ENCODE measurements around the gene HYDIN.
A peak's percentile ranks its signal among the peaks of the same experiment; 100 is the strongest.
"Not testable (repeated sequence)": the region's sequence is repeated elsewhere in the genome, so short reads cannot be mapped to it uniquely, and the experiment has no call there.

Gene HYDIN

GRCh38 chr16:71105881-71106280, 124.6 kb downstream of the HYDIN start:
- DNase-seq (ENCODE audit: low spot score): not testable (repeated sequence)

DNA sequence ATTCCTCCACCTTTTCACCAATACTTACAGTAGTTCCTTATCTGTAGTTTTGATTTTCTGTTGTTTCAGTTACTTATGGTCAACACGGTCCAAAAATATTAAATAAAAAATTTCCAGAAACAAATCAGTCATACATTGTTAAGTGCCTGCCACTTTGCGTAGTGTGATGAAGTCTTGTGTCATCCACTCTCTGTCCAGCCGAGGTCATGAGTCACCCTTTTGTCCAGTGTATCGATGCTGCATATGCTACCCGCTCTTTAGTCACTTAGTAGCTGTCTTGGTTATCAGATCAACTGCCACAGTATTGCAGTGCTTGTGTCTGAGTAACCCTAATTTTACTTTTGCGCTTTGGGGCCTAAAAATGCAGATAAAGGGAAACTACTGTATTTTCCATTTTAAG, 146.9 kb downstream of the HYDIN start:
- not testable (repeated sequence) for DNase-seq (ENCODE audit: low spot score)

DNA sequence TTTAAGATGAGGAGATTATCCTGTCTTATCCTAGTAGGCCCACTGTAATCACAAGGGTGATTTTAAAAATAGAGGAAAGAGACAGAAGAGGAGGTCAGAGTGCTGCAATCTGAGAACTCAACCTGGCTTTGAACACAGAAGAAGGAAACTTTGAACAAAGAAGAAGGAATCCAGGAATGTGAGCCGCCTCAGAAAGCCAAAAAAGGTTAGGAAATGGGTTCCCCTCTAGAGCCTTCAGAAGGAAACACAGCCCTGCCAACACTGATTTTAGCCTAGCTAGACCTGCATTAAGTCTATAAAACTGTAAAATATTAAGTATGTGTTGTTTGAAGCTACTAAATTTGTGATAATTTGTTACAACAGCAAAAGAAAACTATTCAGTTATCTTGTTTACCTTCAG, 149.7 kb downstream of the HYDIN start:
- not testable (repeated sequence) for DNase-seq (ENCODE audit: low spot score)

- not testable (repeated sequence) for DNase-seq (ENCODE audit: low spot score)
Measured at GRCh38 chr16:71080262-71080661, 150.3 kb downstream of the HYDIN start.

DNA sequence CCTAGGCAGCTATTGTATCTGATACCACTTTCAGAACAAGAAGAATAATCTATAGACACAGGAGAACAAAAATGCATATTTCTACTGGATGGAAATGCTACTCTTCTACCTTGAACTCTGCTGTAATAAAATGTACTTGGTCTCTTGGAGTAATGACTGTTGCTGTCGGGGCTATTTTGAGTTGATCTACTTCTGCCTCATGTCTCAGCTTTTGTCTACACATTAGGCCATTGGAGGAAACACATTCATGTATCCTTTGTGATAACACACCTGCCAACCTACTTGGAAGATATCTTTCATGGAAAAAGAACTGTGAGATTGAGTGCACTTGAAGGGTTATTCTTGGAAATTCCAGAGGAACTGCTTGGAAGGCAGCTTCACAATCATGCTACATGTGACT, 159.9 kb downstream of the HYDIN start:
- DNase-seq (ENCODE audit: low spot score): not testable (repeated sequence)

GRCh38 chr16:71069842-71070241, 160.7 kb downstream of the HYDIN start:
- not testable (repeated sequence) for DNase-seq (ENCODE audit: low spot score)

DNA sequence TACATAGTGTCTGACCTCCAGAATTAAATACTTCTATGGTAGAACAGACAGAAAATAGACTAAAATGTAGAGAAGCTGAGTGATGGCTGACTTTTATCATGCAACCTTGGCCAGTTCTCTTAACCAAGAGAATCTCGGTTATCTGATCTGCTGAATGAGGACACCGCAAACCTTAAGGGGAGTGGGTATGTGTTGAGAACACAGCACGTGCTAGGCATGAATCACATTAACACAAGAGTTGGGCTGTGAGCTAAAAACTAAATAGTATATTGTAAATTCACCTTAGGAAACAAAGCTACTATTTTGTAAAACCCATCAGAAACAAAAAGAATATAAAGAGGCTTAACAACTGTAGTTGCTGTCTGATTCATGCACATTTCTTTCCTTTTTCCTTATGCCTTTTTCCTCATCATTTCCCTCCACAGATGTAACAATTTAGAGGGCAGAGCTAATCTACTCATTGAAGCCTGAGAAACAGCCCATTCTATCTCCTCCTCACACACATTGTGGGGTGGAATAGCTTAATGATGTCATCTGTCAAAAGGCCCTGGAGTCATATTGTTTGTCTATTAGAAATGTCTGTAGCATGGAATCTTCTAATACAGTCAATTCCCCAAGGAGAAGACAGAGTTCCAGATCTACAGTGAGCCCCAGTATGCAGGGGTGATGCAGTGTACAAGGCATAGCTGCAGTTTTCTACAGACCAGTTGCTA, 176.5 kb downstream of the HYDIN start:
- not testable (repeated sequence) for DNase-seq (ENCODE audit: low spot score)

GRCh38 chr16:71050307-71050706, 180.2 kb downstream of the HYDIN start:
- DNase-seq (ENCODE audit: low spot score): not testable (repeated sequence)

DNA sequence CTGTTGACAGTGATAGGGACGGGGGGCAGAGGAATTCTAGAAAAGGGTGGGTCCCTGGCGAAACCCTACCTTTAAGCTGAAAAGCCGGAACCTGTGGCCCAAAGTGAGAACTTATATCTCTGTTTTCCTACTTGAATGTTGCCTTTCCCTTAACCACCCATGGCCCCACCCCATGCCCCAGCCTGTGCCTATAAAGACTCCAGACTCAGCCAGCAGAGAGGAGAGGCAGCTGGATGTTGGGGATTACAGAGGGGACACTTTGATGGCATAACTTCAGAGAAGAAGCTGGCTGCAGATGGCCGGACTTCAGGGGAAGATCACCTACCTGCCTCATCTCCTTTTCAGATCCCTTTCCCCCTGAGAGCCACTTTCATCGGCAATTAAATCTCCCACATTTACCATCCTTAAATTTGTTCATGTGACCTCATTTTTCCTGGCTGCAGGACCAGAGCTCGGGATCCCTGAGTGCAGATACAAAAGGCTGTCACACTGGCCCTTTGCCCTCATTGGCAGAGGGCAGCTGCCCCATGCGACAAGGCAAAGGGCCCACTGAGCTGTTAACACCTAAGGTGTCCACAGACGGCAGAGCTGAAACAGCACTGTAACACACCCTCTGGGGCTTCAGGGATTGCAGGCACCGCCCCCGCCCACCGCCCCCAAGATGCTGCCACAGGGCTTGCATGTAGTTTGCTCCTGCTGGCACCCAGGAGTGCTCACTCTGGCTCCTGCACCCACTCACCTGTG, 191.0 kb downstream of the HYDIN start:
- not testable (repeated sequence) for DNase-seq (ENCODE audit: low spot score)

- not testable (repeated sequence) for DNase-seq (ENCODE audit: low spot score)
Measured at GRCh38 chr16:71038421-71038820, 192.1 kb downstream of the HYDIN start.

- not testable (repeated sequence) for DNase-seq (ENCODE audit: low spot score)
Measured at GRCh38 chr16:71037987-71038386, 192.5 kb downstream of the HYDIN start.

GRCh38 chr16:71028032-71028727, 202.3 kb downstream of the HYDIN start:
- not testable (repeated sequence) for DNase-seq (ENCODE audit: low spot score)

- not testable (repeated sequence) for DNase-seq (ENCODE audit: low spot score)
Measured at GRCh38 chr16:71027511-71027910, 203.0 kb downstream of the HYDIN start.

GRCh38 chr16:71023851-71024439, 206.6 kb downstream of the HYDIN start:
- not testable (repeated sequence) for DNase-seq (ENCODE audit: low spot score)

DNA sequence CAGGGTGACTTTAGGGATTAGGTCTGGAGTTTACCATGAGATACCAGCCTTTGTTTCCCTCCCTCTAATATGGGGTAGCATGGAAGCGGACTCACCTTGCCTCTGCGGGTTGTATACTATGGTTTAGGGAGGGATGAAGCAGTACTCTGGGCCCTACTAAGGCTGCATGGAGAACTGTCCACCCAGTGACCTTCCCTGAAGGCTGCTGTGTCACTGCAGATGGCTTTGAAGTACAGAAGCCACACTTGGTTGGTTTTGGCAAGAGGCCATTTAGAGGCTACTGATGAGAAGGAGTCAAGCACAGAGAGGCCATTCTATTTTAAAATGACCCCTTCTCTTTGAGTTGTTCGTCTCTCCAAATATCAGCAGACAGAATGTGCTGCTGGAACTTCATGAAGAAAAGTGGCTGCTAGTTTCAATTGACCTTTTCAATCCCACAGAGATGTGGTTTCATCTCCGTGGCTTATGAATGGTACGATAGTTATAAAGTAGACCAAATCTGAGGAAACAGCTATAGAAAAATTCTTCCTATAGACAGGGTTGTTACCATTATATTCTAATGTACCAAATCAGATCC, 208.5 kb downstream of the HYDIN start:
- not testable (repeated sequence) for DNase-seq (ENCODE audit: low spot score)

GRCh38 chr16:71019067-71019682, 211.3 kb downstream of the HYDIN start:
- not testable (repeated sequence) for DNase-seq (ENCODE audit: low spot score)

- DNase-seq (ENCODE audit: low spot score): not testable (repeated sequence)
Measured at GRCh38 chr16:71015419-71015818, 215.1 kb downstream of the HYDIN start.

DNA sequence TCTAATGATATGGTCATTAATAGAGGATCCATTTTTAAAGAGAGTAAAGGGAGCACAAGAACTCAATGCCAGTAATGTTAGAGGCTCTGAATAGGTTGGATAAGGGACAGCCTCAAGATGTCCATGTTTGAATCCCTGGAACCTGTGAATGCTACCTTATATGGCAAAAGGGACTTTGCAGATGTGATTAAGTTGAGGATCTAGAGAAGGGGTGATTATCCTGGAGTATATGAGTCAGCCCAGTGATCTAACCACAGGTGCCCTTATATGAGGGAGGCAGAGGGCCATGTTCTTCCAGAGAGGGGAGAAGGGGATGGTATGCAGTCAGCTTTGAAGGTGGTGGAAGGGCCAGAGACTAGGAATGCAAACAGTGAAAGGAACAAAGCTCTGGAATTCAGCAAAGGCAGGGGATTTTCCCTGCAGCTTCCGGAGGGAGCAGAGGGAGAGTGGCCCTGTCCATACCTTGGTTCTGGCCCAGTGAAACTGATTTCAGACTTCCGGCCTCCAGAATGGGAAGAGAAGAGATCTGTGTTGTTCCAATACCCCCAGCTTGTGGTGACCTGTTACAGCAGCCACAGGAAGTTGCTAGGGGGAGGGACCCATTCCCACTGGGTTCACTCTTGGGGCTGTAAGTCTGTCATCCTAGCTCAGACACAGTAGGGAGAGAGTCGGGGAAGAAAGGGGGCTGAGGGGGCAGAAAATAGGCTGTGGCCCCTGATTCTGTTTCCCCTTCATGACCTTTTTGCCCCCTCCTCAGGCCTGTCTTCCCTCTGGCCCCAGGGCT, 220.9 kb downstream of the HYDIN start:
- not testable (repeated sequence) for DNase-seq (ENCODE audit: low spot score)

- DNase-seq (ENCODE audit: low spot score): not testable (repeated sequence)
Measured at GRCh38 chr16:71006516-71006915, 224.0 kb downstream of the HYDIN start.

DNA sequence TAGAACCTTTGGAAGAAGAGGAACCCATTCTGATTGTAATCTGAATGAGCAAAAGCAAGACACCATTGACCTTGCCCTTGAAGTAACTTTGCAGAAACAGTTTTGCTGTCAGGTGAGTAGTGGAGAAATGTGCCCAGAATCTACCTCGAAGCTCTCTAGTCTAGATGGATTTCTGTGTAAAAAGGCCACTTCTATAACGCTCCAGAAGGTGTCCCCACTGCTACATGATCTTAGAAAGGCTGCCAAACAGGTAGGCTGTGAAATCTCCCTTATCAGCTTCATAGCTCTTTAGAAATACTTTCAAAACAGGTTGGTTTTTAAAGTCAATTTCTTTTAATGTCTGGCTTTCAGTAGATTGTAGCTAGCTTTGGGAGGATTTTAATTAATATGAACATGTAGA, 230.8 kb downstream of the HYDIN start:
- DNase-seq (ENCODE audit: low spot score): peak; percentile 0

DNA sequence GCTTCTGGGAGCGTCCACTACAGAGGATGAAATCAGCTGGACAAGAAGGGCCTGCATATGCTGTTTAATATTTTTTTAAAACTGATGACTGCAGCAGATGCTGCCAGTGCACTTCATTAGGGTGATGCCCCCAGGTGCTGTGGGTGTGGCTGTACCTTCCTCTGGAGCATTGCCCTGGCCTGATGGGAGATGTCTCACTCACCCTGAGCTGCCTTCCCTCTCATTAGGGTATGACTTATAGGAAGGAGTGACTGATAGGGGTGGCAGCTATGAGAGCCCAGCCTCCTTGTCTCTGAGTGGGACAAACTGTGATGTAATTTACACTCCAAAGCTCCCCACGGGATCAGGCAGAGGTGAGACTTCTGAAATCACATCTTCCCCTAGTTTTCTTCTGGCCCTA, 234.7 kb downstream of the HYDIN start:
- not testable (repeated sequence) for DNase-seq (ENCODE audit: low spot score)
